HG03159 (cell line): Measurements from ENCODE around the gene TRIM9.

Experiments used
- ATAC-seq: cut with Tn5 transposase; IDR thresholded peaks from one replicate; pipeline ENCODE4 v1.9.1; 2021; ENCODE audit warnings: mild to moderate bottlenecking, moderate library complexity; ENCODE audit not compliant: unreplicated experiment

TRIM9 gene

GRCh38 chr14:51093371-51094281 lies 1.3 kb downstream of the TRIM9 start:
- ATAC-seq = no peak

GRCh38 chr14:51092965-51093364 lies 1.9 kb downstream of the TRIM9 start:
- no peak for ATAC-seq

- ATAC-seq = no peak
These were observed 5.6 kb downstream of the TRIM9 start for GRCh38 chr14:51089278-51089677.

GRCh38 chr14:51087031-51087441 lies 7.9 kb downstream of the TRIM9 start:
- ATAC-seq = no peak

- ATAC-seq = no peak
These were observed 8.9 kb downstream of the TRIM9 start for GRCh38 chr14:51086044-51086443.

GRCh38 chr14:51084962-51085361 lies 9.9 kb downstream of the TRIM9 start:
- ATAC-seq = no peak

- ATAC-seq = no peak
These were observed 10.4 kb downstream of the TRIM9 start for GRCh38 chr14:51084507-51084906.

GRCh38 chr14:51082349-51082748 lies 12.6 kb downstream of the TRIM9 start:
- ATAC-seq = no peak

- no peak for ATAC-seq
These were observed 13.2 kb downstream of the TRIM9 start for GRCh38 chr14:51081712-51082111.

- ATAC-seq = no peak
These were observed 13.7 kb downstream of the TRIM9 start for GRCh38 chr14:51081209-51081608.

GRCh38 chr14:51080645-51081044 lies 14.3 kb downstream of the TRIM9 start:
- ATAC-seq = no peak

GRCh38 chr14:51079489-51079888 lies 15.4 kb downstream of the TRIM9 start:
- ATAC-seq = no peak

- ATAC-seq = no peak
These were observed 15.8 kb downstream of the TRIM9 start for GRCh38 chr14:51079085-51079484.

GRCh38 chr14:51074701-51075385 lies 20.1 kb downstream of the TRIM9 start:
- no peak for ATAC-seq

GRCh38 chr14:51073731-51074130 lies 21.2 kb downstream of the TRIM9 start:
- no peak for ATAC-seq

GRCh38 chr14:51072976-51073375 lies 21.9 kb downstream of the TRIM9 start:
- no peak for ATAC-seq

- no peak for ATAC-seq
These were observed 23.0 kb downstream of the TRIM9 start for GRCh38 chr14:51071857-51072256.

- no peak for ATAC-seq
These were observed 24.2 kb downstream of the TRIM9 start for GRCh38 chr14:51070726-51071125.

- ATAC-seq = no peak
These were observed 25.9 kb downstream of the TRIM9 start for GRCh38 chr14:51069055-51069454.

GRCh38 chr14:51068268-51068667 lies 26.6 kb downstream of the TRIM9 start:
- no peak for ATAC-seq

- ATAC-seq = no peak
These were observed 27.6 kb downstream of the TRIM9 start for GRCh38 chr14:51067295-51067694.

- ATAC-seq = no peak
These were observed 28.3 kb downstream of the TRIM9 start for GRCh38 chr14:51066576-51066975.
